ENCODE data around the gene ATP6V0A4.

The ATP6V0A4 gene

DNA sequence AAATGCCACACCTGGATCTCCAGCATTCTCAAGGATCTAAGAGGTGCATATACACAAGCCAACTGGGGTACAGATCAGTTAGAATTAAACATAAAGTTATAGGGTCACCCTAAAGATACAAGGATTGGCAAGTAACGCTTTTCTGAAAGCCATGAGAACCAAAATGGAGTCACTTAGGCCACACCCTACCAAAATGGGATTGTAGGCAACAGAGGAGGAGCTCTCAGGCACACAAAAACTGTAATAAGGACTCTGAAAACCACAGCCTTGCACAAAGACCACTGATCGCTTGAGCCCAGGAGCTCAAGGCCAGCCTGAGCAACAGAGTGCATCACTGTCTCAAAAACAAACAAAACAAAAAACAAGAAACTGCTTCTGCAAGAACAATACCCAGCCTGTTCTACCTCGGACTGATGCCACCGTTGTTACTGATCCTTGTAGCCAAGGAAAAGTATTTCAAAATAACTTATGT is 132.3 kb downstream of the ATP6V0A4 start:
- H3K4me1 ChIP-seq (ENCODE audit: low read depth, poor library complexity, severe bottlenecking): no peaks in the 10 kb centered on the region
- H2AFZ ChIP-seq (ENCODE audit: low read depth): no peak overlapping the region
- no peaks in the 10 kb centered on the region for H3K27me3 ChIP-seq (ENCODE audit: insufficient read depth, low read depth)
- H4K20me1 ChIP-seq (ENCODE audit: insufficient read depth): no peaks in the 10 kb centered on the region
- no peaks in the 10 kb centered on the region for H3K79me2 ChIP-seq (ENCODE audit: insufficient read depth, low read depth)
- H3K4me3 ChIP-seq (IDR thresholded peaks at IDR 0.05; ENCODE audit: insufficient read depth, low read depth, low read length): no peak overlapping the region
- H3K27ac ChIP-seq: no peak overlapping the region
- TF ChIP-seq, protein P1, sequence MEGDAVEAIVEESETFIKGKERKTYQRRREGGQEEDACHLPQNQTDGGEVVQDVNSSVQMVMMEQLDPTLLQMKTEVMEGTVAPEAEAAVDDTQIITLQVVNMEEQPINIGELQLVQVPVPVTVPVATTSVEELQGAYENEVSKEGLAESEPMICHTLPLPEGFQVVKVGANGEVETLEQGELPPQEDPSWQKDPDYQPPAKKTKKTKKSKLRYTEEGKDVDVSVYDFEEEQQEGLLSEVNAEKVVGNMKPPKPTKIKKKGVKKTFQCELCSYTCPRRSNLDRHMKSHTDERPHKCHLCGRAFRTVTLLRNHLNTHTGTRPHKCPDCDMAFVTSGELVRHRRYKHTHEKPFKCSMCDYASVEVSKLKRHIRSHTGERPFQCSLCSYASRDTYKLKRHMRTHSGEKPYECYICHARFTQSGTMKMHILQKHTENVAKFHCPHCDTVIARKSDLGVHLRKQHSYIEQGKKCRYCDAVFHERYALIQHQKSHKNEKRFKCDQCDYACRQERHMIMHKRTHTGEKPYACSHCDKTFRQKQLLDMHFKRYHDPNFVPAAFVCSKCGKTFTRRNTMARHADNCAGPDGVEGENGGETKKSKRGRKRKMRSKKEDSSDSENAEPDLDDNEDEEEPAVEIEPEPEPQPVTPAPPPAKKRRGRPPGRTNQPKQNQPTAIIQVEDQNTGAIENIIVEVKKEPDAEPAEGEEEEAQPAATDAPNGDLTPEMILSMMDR (conservative IDR thresholded peaks at IDR 0.05; ENCODE audit: low read depth, low read length): no peak
- no peak overlapping the region for H3K9ac ChIP-seq
- no peak overlapping the region for H3K4me2 ChIP-seq
- no peaks in the 10 kb centered on the region for H3K36me3 ChIP-seq (ENCODE audit: insufficient read depth)

DNA sequence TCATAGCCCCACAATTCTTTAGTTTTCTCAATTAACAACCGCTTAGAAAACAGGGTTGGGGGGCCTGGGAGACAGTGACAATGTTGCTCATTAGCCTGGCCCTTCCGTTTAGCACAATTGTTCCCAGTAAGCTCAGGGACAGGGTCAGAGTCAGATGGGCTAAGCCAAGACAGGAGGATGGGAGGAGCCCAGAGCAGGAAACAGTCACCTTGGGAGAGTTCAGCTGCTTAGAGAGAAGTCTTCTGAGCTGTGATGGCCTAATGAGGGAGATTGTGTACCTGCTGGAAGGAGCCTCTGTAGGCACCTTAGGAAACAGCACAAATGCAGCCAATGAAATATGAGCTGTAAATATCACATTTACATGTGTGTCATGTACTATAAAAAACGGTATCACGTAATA is 132.7 kb downstream of the ATP6V0A4 start:
- no peak overlapping the region for H2AFZ ChIP-seq (ENCODE audit: low read depth)
- H3K27me3 ChIP-seq (ENCODE audit: insufficient read depth, low read depth): no peaks in the 10 kb centered on the region
- H3K4me1 ChIP-seq (ENCODE audit: low read depth, poor library complexity, severe bottlenecking): no peaks in the 10 kb centered on the region
- TF ChIP-seq, protein P1 (conservative IDR thresholded peaks at IDR 0.05; ENCODE audit: low read depth, low read length): no peak
- H3K9ac ChIP-seq: no peak overlapping the region
- H3K27ac ChIP-seq: no peak overlapping the region
- H4K20me1 ChIP-seq (ENCODE audit: insufficient read depth): no peaks in the 10 kb centered on the region
- H3K79me2 ChIP-seq (ENCODE audit: insufficient read depth, low read depth): no peaks in the 10 kb centered on the region
- no peak overlapping the region for H3K4me3 ChIP-seq (IDR thresholded peaks at IDR 0.05; ENCODE audit: insufficient read depth, low read depth, low read length)
- H3K36me3 ChIP-seq (ENCODE audit: insufficient read depth): no peaks in the 10 kb centered on the region
- no peak overlapping the region for H3K4me2 ChIP-seq

DNA sequence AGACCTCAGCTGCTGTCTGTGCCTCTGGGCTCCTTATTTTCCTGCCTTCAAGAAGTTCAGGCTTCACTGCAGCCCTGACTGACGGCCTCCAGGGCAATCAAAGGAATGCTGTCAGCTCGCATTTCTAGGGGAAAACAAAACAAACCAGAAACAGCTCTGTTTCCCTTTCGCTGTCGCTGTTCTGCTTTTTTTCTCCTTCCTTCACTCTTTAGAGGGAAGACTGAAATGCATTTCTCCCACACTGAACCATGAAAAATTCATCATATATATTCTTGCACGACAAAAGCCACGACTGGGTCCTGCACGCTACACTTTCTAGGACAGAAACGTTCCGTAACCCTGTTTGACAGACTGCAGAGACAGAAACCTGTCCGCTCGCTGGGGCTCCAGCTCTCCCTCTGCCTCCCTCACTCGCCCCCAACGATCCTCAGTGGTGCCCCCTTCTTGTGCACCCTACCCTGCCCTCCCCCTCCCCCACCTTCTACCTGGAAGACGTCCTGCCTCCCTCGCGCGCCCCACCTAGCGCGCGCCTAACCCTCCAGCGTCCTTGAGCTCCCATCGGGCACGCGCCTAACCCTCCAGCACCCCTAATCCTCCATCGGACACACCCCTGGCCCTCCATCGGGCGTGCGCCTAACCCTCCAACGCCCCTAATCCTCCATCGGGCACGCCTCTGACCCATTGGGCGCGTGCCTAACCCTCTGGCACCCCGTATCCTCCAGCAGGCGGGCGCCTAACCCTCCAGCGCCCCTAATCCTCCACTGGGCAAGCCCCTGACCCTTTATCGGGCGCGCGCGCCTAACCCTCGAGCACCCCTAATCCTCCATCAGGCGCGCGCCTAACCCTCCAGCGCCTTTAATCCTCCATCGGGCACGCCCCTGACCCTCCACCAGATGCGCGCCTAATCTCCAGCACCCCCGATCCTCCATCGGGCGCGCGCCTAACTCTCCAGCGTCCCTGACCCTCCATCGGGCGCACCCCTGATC is 134.0 kb downstream of the ATP6V0A4 start:
- H3K27me3 ChIP-seq (ENCODE audit: insufficient read depth, low read depth): no peaks in the 10 kb centered on the region
- H3K4me3 ChIP-seq (IDR thresholded peaks at IDR 0.05; ENCODE audit: insufficient read depth, low read depth, low read length): no peak overlapping the region
- no peak overlapping the region for H3K9ac ChIP-seq
- no peaks in the 10 kb centered on the region for H3K4me1 ChIP-seq (ENCODE audit: low read depth, poor library complexity, severe bottlenecking)
- no peaks in the 10 kb centered on the region for H3K36me3 ChIP-seq (ENCODE audit: insufficient read depth)
- H4K20me1 ChIP-seq (ENCODE audit: insufficient read depth): no peaks in the 10 kb centered on the region
- TF ChIP-seq, protein P1 (conservative IDR thresholded peaks at IDR 0.05; ENCODE audit: low read depth, low read length): no peak
- no peak overlapping the region for H3K4me2 ChIP-seq
- no peak overlapping the region for H2AFZ ChIP-seq (ENCODE audit: low read depth)
- no peaks in the 10 kb centered on the region for H3K79me2 ChIP-seq (ENCODE audit: insufficient read depth, low read depth)
- no peak overlapping the region for H3K27ac ChIP-seq

- Histone ChIP-seq H4K20me1 (ENCODE audit: insufficient read depth) (no peaks in the 10 kb centered on the region), H3K27ac (no peak overlapping the region), H3K79me2 (ENCODE audit: insufficient read depth, low read depth) (no peaks in the 10 kb centered on the region), H3K36me3 (ENCODE audit: insufficient read depth) (no peaks in the 10 kb centered on the region), H3K4me2 (no peak overlapping the region), H3K9ac (no peak overlapping the region), H3K4me3 (IDR thresholded peaks at IDR 0.05; ENCODE audit: insufficient read depth, low read depth, low read length) (no peak overlapping the region), H3K4me1 (ENCODE audit: low read depth, poor library complexity, severe bottlenecking) (no peaks in the 10 kb centered on the region), H3K27me3 (ENCODE audit: insufficient read depth, low read depth) (no peaks in the 10 kb centered on the region), H2AFZ (ENCODE audit: low read depth) (no peak overlapping the region)
- TF ChIP-seq, protein P1 (conservative IDR thresholded peaks at IDR 0.05; ENCODE audit: low read depth, low read length): no peak
Measured at GRCh38 chr7:138662991-138663320, 135.0 kb downstream of the ATP6V0A4 start.
